Muscle of leg (tissue), 16 donors: ENCODE data around the gene OR11H6. TPM values are rescaled to one million over a fixed set of nuclear protein-coding genes. Genes with fewer than 3 reads are reported as not detected.
"Not testable (repeated sequence)": the region's sequence is repeated elsewhere in the genome, so short reads cannot be mapped to it uniquely, and the experiment has no call there.

Source experiments
- DNase-seq: peaks from one replicate; pipeline ENCODE4 v3.0.0; 2013
- H3K27ac ChIP-seq: one replicate; pipeline ENCODE4 v1.5.1; 2013; ENCODE audit warnings: mild to moderate bottlenecking, low read length, control low read depth
- H3K27me3 ChIP-seq: one replicate; pipeline ENCODE4 v1.6.1; 2013; ENCODE audit warnings: low read length; ENCODE audit not compliant: control insufficient read depth, insufficient read depth
- H3K36me3 ChIP-seq: one replicate; pipeline ENCODE4 v1.6.1; 2013; ENCODE audit warnings: low read length; ENCODE audit not compliant: control insufficient read depth, insufficient read depth
- H3K4me1 ChIP-seq: one replicate; pipeline ENCODE4 v1.6.1; 2013; ENCODE audit warnings: low read length; ENCODE audit not compliant: control insufficient read depth, insufficient read depth
- H3K4me3 ChIP-seq: one replicate; pipeline ENCODE4 v1.5.1; 2013; ENCODE audit warnings: low read length, control low read depth
- H3K9me3 ChIP-seq: replicated peaks from 2 replicates; pipeline ENCODE4 v1.6.1; 2013; ENCODE audit warnings: low read depth, low read length; ENCODE audit not compliant: control insufficient read depth
- WGBS: methylation state at CpG from one replicate; pipeline ENCODE4 v1.1.5; 2013; ENCODE audit warnings: missing lambda C conversion rate; ENCODE audit not compliant: insufficient coverage; 5-methylcytosine and 5-hydroxymethylcytosine counted together
- long read RNA-seq, 11 donors: transcript quantifications; one replicate each; lab custom pipeline, GENCODE V29; 2026
- polyA plus RNA-seq, 8 donors: library from polyadenylated mRNA; unstranded; fragments of 120-200 nt; gene quantifications; one replicate each; pipeline versions ENCODE4 v1.2.1 to v1.2.3, GENCODE V29; 2013; ENCODE audit warnings: inconsistent platforms in 1 of 8, low replicate concordance in 1 of 8; ENCODE audit not compliant: insufficient read length in 8 of 8, insufficient read depth in 1 of 8
- total RNA-seq: library from RNA; stranded (reverse); fragments of 120-200 nt; gene quantifications from one replicate; pipeline ENCODE4 v1.2.4, GENCODE V29; 2013

Gene OR11H6
- total RNA-seq (not detected), polyA plus RNA-seq (not detected)
- long read RNA-seq, donor 1 = 0 reads
- long read RNA-seq, donor 2 = 0 reads
- long read RNA-seq, donor 3 = 0 reads
- long read RNA-seq, donor 4 = 0 reads
- long read RNA-seq, donor 5 = 0 reads
- long read RNA-seq, donor 6 = 0 reads
- long read RNA-seq, donor 7 = 0 reads
- long read RNA-seq, donor 8 = 0 reads
- long read RNA-seq, donor 9, partial matches to known transcripts = 0 of 1 reads
- long read RNA-seq, donor 9, other reads (novel, unspliced or antisense) = 0 of 1 reads
- long read RNA-seq, donor 10 = 0 reads
- long read RNA-seq, donor 11 = 0 reads

- Histone ChIP-seq H3K27ac (no peak within 1 kb of the TSS), H3K4me3 (no peak within 1 kb of the TSS), H3K4me1 (no peaks in the 10 kb centered on the region), H3K36me3 (no peaks in the 10 kb centered on the region), H3K27me3 (no peaks in the 10 kb centered on the region), H3K9me3 (peaks cover 9% of the 10 kb centered on the region)
- no CpG with 5 or more reads among the region's 2 CpGs for WGBS
- no peak for DNase-seq
Observed at GRCh38 chr14:20223410-20223809, at the start of gene OR11H6. TSS of gene OR11H6 (plus strand) at chr14:20223710. CDS start at chr14:20223710, 0 bp downstream.

DNA sequence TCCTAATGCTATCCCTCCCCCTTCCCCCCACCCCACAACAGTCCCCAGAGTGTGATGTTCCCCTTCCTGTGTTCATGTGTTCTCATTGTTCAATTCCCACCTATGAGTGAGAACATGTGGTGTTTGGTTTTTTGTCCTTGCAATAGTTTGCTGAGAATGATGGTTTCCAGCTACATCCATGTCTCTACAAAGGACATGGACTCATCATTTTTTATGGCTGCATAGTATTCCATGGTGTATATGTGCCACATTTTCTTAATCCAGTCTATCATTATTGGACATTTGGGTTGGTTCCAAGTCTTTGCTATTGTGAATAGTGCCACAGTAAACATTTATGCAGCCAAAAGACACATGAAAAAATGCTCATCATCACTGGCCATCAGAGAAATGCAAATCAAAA, 49.3 kb upstream of the OR11H6 start:
- not testable (repeated sequence) for H3K27ac ChIP-seq, DNase-seq, H3K36me3 ChIP-seq, H3K27me3 ChIP-seq, H3K4me1 ChIP-seq, H3K4me3 ChIP-seq
- H3K9me3 ChIP-seq = peaks cover 13% of the 10 kb centered on the region

- H3K4me1 ChIP-seq = no peaks in the 10 kb centered on the region
- no CpG with 5 or more reads among the region's 6 CpGs for WGBS
- no peaks in the 10 kb centered on the region for H3K27me3 ChIP-seq
- no peak overlapping the region for H3K4me3 ChIP-seq
- no peaks in the 10 kb centered on the region for H3K36me3 ChIP-seq
- H3K9me3 ChIP-seq = peaks cover 18% of the 10 kb centered on the region
- H3K27ac ChIP-seq = no peak overlapping the region
- DNase-seq = no peak
Observed at GRCh38 chr14:20176330-20176729, 47.2 kb upstream of the OR11H6 start.

- Histone ChIP-seq H3K27me3 (no peaks in the 10 kb centered on the region), H3K4me1 (no peaks in the 10 kb centered on the region), H3K9me3 (peaks cover 20% of the 10 kb centered on the region), H3K4me3 (no peak overlapping the region), H3K27ac (no peak overlapping the region), H3K36me3 (no peaks in the 10 kb centered on the region)
- no peak for DNase-seq
- WGBS = 71% methylated on average over 4 of the region's 7 CpGs
Observed at GRCh38 chr14:20177433-20177974, 46.0 kb upstream of the OR11H6 start.

DNA sequence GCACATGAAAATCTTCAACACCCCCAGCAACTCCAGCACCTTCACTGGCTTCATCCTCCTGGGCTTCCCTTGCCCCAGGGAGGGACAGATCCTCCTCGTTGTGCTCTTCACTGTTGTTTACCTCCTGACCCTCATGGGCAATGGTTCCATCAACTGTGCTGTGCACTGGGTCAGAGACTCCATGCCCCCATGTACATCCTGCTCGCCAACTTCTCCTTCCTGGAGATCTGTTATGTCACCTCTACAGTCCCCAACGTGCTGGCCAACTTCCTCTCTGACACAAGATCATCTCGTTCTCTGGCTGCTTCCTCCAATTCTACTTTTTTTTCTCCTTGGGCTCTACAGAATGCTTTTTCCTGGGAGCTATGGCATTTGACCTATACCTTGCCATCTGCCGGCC, 44.3 kb upstream of the OR11H6 start:
- H3K27me3 ChIP-seq = no peaks in the 10 kb centered on the region
- no peak overlapping the region for H3K4me3 ChIP-seq
- H3K36me3 ChIP-seq = no peaks in the 10 kb centered on the region
- no peak overlapping the region for H3K27ac ChIP-seq
- peaks cover 23% of the 10 kb centered on the region for H3K9me3 ChIP-seq
- DNase-seq = no peak
- WGBS = 61% methylated on average over 5 of the region's 5 CpGs
- H3K4me1 ChIP-seq = no peaks in the 10 kb centered on the region

DNA sequence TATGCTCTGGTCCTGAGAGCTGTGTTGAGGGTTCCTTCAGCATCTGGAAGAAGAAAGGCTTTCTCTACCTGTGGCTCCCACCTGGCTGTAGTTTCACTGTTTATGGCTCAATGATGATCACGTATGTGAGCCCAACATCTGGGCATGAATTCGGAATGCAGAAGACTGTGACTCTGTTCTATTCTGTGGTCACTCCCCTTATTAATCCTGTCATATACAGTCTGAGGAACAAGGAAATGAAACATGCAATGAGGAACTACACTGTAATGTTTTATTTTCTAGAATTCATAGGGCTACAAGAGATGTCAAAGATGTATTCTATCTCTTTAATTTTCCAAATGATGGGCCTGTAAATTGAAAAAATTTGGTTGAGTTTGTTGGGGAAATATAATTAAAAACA, 43.6 kb upstream of the OR11H6 start:
- no CpG with 5 or more reads among the region's 2 CpGs for WGBS
- no peak overlapping the region for H3K4me3 ChIP-seq
- H3K9me3 ChIP-seq = peaks cover 24% of the 10 kb centered on the region
- no peaks in the 10 kb centered on the region for H3K4me1 ChIP-seq
- no peak overlapping the region for H3K27ac ChIP-seq
- H3K27me3 ChIP-seq = no peaks in the 10 kb centered on the region
- H3K36me3 ChIP-seq = no peaks in the 10 kb centered on the region
- no peak for DNase-seq

DNA sequence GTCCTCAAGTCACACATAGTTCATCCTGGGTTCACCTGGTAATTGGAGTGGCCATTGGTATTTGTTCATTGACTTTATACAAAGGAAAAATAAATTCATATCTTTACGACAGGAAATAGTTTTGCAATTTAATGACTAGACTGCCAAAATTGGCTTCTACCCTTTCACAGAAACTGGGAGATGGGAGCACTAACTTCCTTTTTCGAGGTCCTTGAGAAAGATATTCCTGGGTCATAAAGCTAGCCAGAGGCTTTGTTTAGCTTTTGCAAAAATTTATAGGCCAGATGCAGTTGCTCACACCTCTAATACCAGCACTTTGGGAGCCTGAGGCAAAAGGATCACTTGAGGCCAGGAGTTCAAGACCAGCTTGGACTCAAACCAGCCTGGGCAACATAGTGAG, 43.0 kb upstream of the OR11H6 start:
- no CpG with 5 or more reads among the region's 2 CpGs for WGBS
- no peak for DNase-seq
- Histone ChIP-seq H3K9me3 (peaks cover 22% of the 10 kb centered on the region), H3K4me3 (no peak overlapping the region), H3K36me3 (no peaks in the 10 kb centered on the region), H3K27me3 (no peaks in the 10 kb centered on the region), H3K27ac (no peak overlapping the region), H3K4me1 (no peaks in the 10 kb centered on the region)

DNA sequence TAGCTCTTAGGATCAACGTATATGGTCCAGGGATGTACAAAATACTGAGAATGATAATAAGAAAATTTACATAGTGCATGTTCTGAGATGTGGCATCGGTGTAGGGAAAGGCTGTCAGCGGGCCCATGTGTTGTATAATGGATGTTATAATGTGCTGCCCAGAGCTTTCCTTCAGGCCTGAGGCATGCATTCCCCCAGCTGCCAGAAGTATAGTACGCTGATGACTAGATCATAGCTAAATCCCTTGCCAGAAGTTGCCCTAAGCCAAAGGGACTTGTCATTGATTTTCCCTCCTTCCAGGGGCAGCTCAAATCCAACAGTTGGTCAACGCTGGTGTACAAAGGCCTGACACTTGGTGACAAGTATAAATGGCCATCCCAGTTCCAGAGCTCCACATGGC, 39.3 kb upstream of the OR11H6 start:
- H3K4me3 ChIP-seq = no peak overlapping the region
- no peak for DNase-seq
- no peak overlapping the region for H3K27ac ChIP-seq
- no peaks in the 10 kb centered on the region for H3K4me1 ChIP-seq
- H3K36me3 ChIP-seq = no peaks in the 10 kb centered on the region
- H3K9me3 ChIP-seq = peaks cover 22% of the 10 kb centered on the region
- 50% methylated on average over 4 of the region's 5 CpGs for WGBS
- no peaks in the 10 kb centered on the region for H3K27me3 ChIP-seq

DNA sequence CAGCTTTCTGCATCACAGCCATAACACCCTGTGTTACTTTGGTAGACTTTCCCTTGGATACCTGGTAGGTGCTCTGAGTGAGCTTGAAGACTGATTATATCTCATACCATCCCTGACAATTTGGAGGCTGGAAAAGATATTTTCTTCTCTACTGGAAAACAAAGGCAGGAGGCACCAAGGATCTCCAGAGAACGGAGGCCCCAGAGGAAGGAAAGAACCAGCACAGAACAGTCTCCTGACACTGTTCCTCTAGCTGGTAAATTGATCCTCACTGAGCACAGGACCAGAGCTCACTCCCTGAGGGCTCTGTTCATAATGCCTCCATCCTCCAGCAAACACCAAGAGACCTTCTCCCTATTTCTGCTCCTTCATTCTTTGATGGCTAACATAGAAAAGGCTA, 32.9 kb upstream of the OR11H6 start, which contains the start of gene OR11G2:
Gene OR11G2 (plus strand): TSS at position 301 of the 400 bp plus-strand sequence. CDS start 6,542 bp downstream, outside the sequence.
- peaks cover 26% of the 10 kb centered on the region for H3K9me3 ChIP-seq
- no peak within 1 kb of the TSS for H3K27ac ChIP-seq
- H3K4me3 ChIP-seq = no peak within 1 kb of the TSS
- DNase-seq = no peak
- 57% methylated on average over 1 of the region's 1 CpG for WGBS
- no peaks in the 10 kb centered on the region for H3K27me3 ChIP-seq
- no peaks in the 10 kb centered on the region for H3K36me3 ChIP-seq
- H3K4me1 ChIP-seq = no peaks in the 10 kb centered on the region

GRCh38 chr14:20191396-20191795, 32.1 kb upstream of the OR11H6 start:
- WGBS = 95% methylated on average over 2 of the region's 3 CpGs
- Histone ChIP-seq H3K4me1 (no peaks in the 10 kb centered on the region), H3K27me3 (no peaks in the 10 kb centered on the region), H3K9me3 (peaks cover 28% of the 10 kb centered on the region), H3K36me3 (no peaks in the 10 kb centered on the region), H3K4me3 (no peak overlapping the region), H3K27ac (no peak overlapping the region)
- DNase-seq = no peak
